Measurements from ENCODE around the gene DNAJA2. TPM values are rescaled to one million over a fixed set of nuclear protein-coding genes. Genes with fewer than 3 reads are reported as not detected.

Gene DNAJA2
- total RNA-seq, 2 experiments from 2014 or later: 43.3 to 61.6 TPM

GRCh38 chr16:46906360-46907060 is 67.0 kb downstream of the DNAJA2 start:
- BruUV-seq (replicated peaks): no TSS peak
- H3K79me2 ChIP-seq (ENCODE audit: insufficient read depth, low read depth, low read length): no peaks in the 10 kb centered on the region
- H3K4me1 ChIP-seq (ENCODE audit: insufficient read depth, low read length, poor library complexity, severe bottlenecking): peaks cover 8% of the 10 kb centered on the region
- CTCF ChIA-PET (ENCODE audit: unreplicated experiment): interaction anchor here (0.6 kb wide), 1 partner anchor 233 kb away, joined by 3 read pairs; no protein-coding TSS in a partner anchor
- no peak overlapping the region for H2AFZ ChIP-seq (ENCODE audit: low read length)
- H3K36me3 ChIP-seq (ENCODE audit: insufficient read depth, low read length): peaks cover 43% of the 10 kb centered on the region
- H4K20me1 ChIP-seq (ENCODE audit: insufficient read depth, low read length): no peaks in the 10 kb centered on the region
- no peak overlapping the region for H3K4me3 ChIP-seq (ENCODE audit: low read depth, low read length, poor library complexity, severe bottlenecking)
- H3K9me2 ChIP-seq (ENCODE audit: insufficient read depth, low read length): no peaks in the 10 kb centered on the region
- intact Hi-C loops (cut with micrococcal nuclease; ENCODE audit: unreplicated experiment): loop anchor here (5.0 kb wide), 1 partner anchor 219 kb away; the partner anchor contains the start of genes ORC6 and VPS35
- no peak overlapping the region for H3K27ac ChIP-seq (ENCODE audit: low read depth, low read length, poor library complexity, severe bottlenecking)
- no peaks in the 10 kb centered on the region for H3K9me3 ChIP-seq (ENCODE audit: low read length)
- DNase-seq (ENCODE audit: low spot score): no peak
- no peak for TF ChIP-seq CTCF (conservative IDR thresholded peaks at IDR 0.05; ENCODE audit: low read length)
- TF ChIP-seq EZH2phosphoT487 (IDR thresholded peaks at IDR 0.05; ENCODE audit: borderline replicate concordance, low read depth, low read length): no peak
- POLR2A ChIA-PET: interaction anchor here (0.5 kb wide), 1 partner anchor 21 kb away, joined by 3 read pairs; no protein-coding TSS in a partner anchor
- no peak overlapping the region for H3K4me2 ChIP-seq (ENCODE audit: low read length)

Other genes with a start within 250 kb of the DNAJA2 start
- 0.44 and 2.3 TPM in 2 replicates for gene MYLK3, start 225.3 kb downstream of the DNAJA2 start, total RNA-seq (2014; rRNA removed; shearing (Covaris generic))
- 0.97 and 1.3 TPM in 2 replicates for gene MYLK3, start 225.3 kb downstream of the DNAJA2 start, total RNA-seq (2022)
- gene C16orf87, start 142.5 kb downstream of the DNAJA2 start, total RNA-seq (2014; rRNA removed; shearing (Covaris generic)): 9.1 and 14.9 TPM in 2 replicates
- 21.1 and 22.1 TPM in 2 replicates for gene C16orf87, start 142.5 kb downstream of the DNAJA2 start, total RNA-seq (2022)
- gene GPT2, start 89.3 kb downstream of the DNAJA2 start, total RNA-seq (2014; rRNA removed; shearing (Covaris generic)): 30.2 and 42.5 TPM in 2 replicates
- gene GPT2, start 89.3 kb downstream of the DNAJA2 start, total RNA-seq (2022): 92.2 and 105 TPM in 2 replicates
- 0.05 TPM in 1 of 2 replicates, not detected in the other for gene NETO2, start 170.3 kb upstream of the DNAJA2 start, total RNA-seq (2014; rRNA removed; shearing (Covaris generic))
- 0.11 and 0.15 TPM in 2 replicates for gene NETO2, start 170.3 kb upstream of the DNAJA2 start, total RNA-seq (2022)